HL-60 (cell line): Measurements from ENCODE around the gene URB1.
"Not testable (repeated sequence)": the region's sequence is repeated elsewhere in the genome, so short reads cannot be mapped to it uniquely, and the experiment has no call there.

ENCODE experiments used
- DNase-seq, 2 experiments: peaks; one replicate each; pipeline ENCODE4 v3.0.0-alpha.2; 2010 to 2020; ENCODE audit warnings: low read depth in 1 of 2, low spot score in 1 of 2
- H3K27ac ChIP-seq: fragments of 250-450 bp; sonication (Bioruptor Pico); replicated peaks from 2 replicates; pipeline ENCODE4 v1.5.1; 2020; ENCODE audit warnings: mild to moderate bottlenecking, moderate library complexity
- H3K27me3 ChIP-seq: fragments of 250-450 bp; sonication (Bioruptor Pico); 2 replicates; pipeline ENCODE4 v1.5.1; 2021; ENCODE audit warnings: mild to moderate bottlenecking, moderate library complexity; ENCODE audit not compliant: insufficient read depth, poor library complexity, severe bottlenecking
- H3K4me3 ChIP-seq: replicated peaks from 2 replicates; pipeline ENCODE4 v1.5.1; 2011; ENCODE audit warnings: mild to moderate bottlenecking, control low read depth, low read length; ENCODE audit not compliant: insufficient read depth
- GABPA ChIP-seq: IDR thresholded peaks from 2 replicates; pipeline ENCODE4 v1.6.1; 2012; ENCODE audit warnings: low read depth
- POLR2AphosphoS5 ChIP-seq: IDR thresholded peaks from 2 replicates; pipeline ENCODE4 v1.6.1; 2012; ENCODE audit warnings: low read depth
- SPI1 ChIP-seq: IDR thresholded peaks from 2 replicates; pipeline ENCODE4 v1.6.1; 2012; ENCODE audit warnings: low read depth, mild to moderate bottlenecking, borderline replicate concordance
- TF ChIP-seq, protein P1 (sequence below): IDR thresholded peaks from one replicate; pipeline ENCODE4 v1.5.1; 2011; ENCODE audit warnings: low read length, control low read depth, inconsistent platforms; ENCODE audit not compliant: insufficient read depth
- TF ChIP-seq, protein P2 (sequence below): IDR thresholded peaks from 2 replicates; pipeline ENCODE4 v1.6.1; 2012; ENCODE audit warnings: low read depth; ENCODE audit not compliant: insufficient replicate concordance

Gene URB1

GRCh38 chr21:32372755-32373154 is 20.1 kb downstream of the URB1 start:
- Histone ChIP-seq H3K27ac (no peak overlapping the region), H3K27me3 (no peaks in the 10 kb centered on the region), H3K4me3 (no peak overlapping the region)
- TF ChIP-seq, protein P1, sequence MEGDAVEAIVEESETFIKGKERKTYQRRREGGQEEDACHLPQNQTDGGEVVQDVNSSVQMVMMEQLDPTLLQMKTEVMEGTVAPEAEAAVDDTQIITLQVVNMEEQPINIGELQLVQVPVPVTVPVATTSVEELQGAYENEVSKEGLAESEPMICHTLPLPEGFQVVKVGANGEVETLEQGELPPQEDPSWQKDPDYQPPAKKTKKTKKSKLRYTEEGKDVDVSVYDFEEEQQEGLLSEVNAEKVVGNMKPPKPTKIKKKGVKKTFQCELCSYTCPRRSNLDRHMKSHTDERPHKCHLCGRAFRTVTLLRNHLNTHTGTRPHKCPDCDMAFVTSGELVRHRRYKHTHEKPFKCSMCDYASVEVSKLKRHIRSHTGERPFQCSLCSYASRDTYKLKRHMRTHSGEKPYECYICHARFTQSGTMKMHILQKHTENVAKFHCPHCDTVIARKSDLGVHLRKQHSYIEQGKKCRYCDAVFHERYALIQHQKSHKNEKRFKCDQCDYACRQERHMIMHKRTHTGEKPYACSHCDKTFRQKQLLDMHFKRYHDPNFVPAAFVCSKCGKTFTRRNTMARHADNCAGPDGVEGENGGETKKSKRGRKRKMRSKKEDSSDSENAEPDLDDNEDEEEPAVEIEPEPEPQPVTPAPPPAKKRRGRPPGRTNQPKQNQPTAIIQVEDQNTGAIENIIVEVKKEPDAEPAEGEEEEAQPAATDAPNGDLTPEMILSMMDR = no peak
- TF ChIP-seq, protein P2, sequence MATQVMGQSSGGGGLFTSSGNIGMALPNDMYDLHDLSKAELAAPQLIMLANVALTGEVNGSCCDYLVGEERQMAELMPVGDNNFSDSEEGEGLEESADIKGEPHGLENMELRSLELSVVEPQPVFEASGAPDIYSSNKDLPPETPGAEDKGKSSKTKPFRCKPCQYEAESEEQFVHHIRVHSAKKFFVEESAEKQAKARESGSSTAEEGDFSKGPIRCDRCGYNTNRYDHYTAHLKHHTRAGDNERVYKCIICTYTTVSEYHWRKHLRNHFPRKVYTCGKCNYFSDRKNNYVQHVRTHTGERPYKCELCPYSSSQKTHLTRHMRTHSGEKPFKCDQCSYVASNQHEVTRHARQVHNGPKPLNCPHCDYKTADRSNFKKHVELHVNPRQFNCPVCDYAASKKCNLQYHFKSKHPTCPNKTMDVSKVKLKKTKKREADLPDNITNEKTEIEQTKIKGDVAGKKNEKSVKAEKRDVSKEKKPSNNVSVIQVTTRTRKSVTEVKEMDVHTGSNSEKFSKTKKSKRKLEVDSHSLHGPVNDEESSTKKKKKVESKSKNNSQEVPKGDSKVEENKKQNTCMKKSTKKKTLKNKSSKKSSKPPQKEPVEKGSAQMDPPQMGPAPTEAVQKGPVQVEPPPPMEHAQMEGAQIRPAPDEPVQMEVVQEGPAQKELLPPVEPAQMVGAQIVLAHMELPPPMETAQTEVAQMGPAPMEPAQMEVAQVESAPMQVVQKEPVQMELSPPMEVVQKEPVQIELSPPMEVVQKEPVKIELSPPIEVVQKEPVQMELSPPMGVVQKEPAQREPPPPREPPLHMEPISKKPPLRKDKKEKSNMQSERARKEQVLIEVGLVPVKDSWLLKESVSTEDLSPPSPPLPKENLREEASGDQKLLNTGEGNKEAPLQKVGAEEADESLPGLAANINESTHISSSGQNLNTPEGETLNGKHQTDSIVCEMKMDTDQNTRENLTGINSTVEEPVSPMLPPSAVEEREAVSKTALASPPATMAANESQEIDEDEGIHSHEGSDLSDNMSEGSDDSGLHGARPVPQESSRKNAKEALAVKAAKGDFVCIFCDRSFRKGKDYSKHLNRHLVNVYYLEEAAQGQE = no peak
- no peak for TF ChIP-seq POLR2AphosphoS5
- no peak for TF ChIP-seq GABPA
- no peak for TF ChIP-seq SPI1
- DNase-seq = no peak

GRCh38 chr21:32371913-32372314 is 20.9 kb downstream of the URB1 start:
- no peak overlapping the region for H3K4me3 ChIP-seq
- H3K27me3 ChIP-seq = no peaks in the 10 kb centered on the region
- TF ChIP-seq, protein P1 = no peak
- TF ChIP-seq SPI1 (no peak), GABPA (no peak), POLR2AphosphoS5 (no peak)
- TF ChIP-seq, protein P2 = no peak
- DNase-seq = peak in 1 of 2 experiments; percentile 49
- no peak overlapping the region for H3K27ac ChIP-seq

GRCh38 chr21:32370998-32371766 is 21.6 kb downstream of the URB1 start:
- H3K27me3 ChIP-seq = no peaks in the 10 kb centered on the region
- TF ChIP-seq GABPA (no peak), SPI1 (no peak), POLR2AphosphoS5 (no peak)
- TF ChIP-seq, protein P1 = no peak
- TF ChIP-seq, protein P2 = no peak
- H3K27ac ChIP-seq = no peak overlapping the region
- DNase-seq = no peak
- H3K4me3 ChIP-seq = no peak overlapping the region

GRCh38 chr21:32368961-32369360 is 23.9 kb downstream of the URB1 start:
- not testable (repeated sequence) for H3K27me3 ChIP-seq, DNase-seq, H3K27ac ChIP-seq, H3K4me3 ChIP-seq
